NCI-H1436 (cell line): ENCODE measurements around the gene AP2B1.
"Not testable (repeated sequence)": the region's sequence is repeated elsewhere in the genome, so short reads cannot be mapped to it uniquely, and the experiment has no call there.

Source experiments
- DNase-seq: peaks from one replicate; lab custom pipeline; 2025; lab: John Stamatoyannopoulos, UW

The AP2B1 gene

GRCh38 chr17:35577830-35578196 is 9.3 kb upstream of the AP2B1 start:
- no peak for DNase-seq

DNA sequence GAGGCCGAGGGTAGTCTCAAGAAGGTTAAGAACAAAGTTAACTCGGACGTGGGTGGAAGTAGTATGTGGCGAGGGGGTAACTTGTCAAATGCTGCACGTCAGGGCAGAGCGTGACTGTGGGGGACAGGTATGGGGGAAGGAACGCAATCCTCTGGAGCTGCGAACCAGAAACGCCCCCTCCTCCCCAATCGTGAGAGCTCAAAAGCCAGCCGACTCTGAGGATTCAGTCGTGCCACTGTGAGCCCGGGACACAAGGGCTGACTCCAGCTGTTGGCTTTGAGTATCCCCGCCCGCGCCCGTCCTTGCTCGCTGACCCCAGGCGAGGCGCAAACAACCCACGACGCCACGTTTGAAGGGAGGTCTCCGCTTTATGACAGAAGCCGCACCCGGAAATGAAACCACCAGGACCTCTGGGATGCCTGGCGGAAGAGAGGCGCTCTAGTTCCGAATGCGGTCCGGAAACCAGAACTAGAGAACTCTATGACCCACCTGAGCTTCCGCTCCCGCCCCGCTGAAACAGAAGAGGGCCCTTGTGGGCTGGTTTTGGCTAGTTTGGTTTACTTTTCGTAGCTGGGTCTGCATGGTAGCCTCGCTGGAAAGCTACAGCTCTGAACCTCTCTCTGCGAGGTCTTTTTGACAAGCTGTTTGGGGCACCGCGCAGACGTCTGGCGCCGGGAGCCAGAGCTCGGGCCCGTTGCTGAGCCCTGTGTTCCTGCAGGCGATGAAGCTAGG is 8.8 kb upstream of the AP2B1 start, which contains the start of gene PEX12:
TSS of gene PEX12 (minus strand) at position 375 of the 732 bp plus-strand sequence. CDS start 550 bp downstream, outside the sequence.
- DNase-seq, result peak; percentile 85

GRCh38 chr17:35578929-35579432 is 8.1 kb upstream of the AP2B1 start:
- DNase-seq, result no peak

GRCh38 chr17:35584061-35584460 is 3.1 kb upstream of the AP2B1 start:
- no peak for DNase-seq

- no peak for DNase-seq
Measured at GRCh38 chr17:35586569-35587073, 501 bp upstream of the AP2B1 start.

- DNase-seq, result no peak
Measured at GRCh38 chr17:35588196-35588920, 1.2 kb downstream of the AP2B1 start.

DNA sequence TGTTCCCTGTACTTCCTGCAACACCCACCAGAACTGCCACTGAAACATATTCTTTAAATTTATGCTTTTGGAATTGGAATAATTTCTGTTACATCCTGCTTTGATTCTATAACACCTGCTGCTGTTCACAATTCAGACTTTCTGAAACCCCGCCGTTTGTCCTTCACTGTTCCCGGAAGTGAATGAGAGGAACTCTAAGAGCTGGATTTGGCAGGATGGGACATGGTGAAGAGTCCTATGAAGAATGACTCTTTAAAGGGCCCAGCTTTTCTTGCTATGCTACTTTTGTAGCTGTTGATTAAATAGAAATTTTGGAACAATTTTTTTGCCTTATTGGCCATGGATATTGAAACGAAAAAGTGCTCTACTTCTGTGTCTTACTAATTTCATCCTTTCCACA is 8.9 kb downstream of the AP2B1 start:
- DNase-seq, result no peak

GRCh38 chr17:35596530-35597233 is 9.6 kb downstream of the AP2B1 start:
- DNase-seq, result no peak

DNA sequence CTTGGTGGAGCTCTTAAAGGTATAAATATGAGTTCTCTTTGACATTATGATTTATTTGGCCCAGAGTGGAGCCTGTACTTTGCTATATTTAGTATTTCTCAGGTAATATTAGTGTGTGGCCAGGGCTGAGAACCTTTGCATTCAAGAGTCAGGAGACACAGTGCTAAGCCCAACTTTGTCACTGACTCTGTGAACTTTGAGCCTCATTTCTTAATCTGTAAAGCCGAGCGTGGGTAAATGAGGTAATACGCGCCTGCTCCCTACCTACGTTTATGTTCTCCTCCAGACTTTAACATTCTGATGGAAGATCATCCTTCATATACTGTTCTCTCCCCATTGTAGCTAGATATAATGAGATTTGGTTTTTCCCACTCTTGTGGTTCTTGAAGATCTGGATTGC is 10.5 kb downstream of the AP2B1 start:
- DNase-seq, result no peak

DNA sequence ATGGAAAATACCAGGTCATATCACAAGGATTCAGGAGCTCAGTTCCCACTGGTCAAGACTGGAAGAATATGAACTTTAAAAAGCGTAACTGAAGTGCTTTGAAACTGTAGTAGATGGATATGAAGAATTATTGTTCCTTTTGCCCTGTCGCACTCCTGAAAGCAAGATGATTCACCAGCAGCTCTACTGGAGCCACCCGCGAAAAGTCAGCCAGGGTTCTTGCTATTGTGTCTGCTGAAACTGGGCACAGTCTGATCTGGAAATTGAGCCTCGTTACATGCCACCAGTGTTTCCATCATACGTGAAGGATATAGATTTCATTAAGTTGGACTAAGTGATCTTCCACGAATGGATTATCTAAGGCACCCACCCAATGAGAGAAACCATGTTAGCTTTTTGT is 16.6 kb downstream of the AP2B1 start:
- DNase-seq, result no peak

DNA sequence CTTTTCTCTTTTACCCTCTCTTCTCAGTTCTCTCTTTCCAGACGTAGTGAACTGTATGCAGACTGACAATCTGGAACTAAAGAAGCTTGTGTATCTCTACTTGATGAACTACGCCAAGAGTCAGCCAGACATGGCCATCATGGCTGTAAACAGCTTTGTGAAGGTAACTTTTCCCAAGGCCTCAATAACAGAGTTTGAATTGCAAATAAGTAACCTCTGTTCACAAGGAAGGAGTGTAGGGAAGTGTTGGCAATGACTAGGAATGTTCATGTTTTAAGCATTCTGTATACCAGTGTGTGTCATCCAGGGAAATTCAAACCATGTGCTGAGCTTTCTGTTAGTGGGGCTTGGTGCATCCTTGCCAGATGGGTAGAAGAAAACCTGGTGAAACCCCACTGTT is 18.6 kb downstream of the AP2B1 start:
- DNase-seq, result no peak

DNA sequence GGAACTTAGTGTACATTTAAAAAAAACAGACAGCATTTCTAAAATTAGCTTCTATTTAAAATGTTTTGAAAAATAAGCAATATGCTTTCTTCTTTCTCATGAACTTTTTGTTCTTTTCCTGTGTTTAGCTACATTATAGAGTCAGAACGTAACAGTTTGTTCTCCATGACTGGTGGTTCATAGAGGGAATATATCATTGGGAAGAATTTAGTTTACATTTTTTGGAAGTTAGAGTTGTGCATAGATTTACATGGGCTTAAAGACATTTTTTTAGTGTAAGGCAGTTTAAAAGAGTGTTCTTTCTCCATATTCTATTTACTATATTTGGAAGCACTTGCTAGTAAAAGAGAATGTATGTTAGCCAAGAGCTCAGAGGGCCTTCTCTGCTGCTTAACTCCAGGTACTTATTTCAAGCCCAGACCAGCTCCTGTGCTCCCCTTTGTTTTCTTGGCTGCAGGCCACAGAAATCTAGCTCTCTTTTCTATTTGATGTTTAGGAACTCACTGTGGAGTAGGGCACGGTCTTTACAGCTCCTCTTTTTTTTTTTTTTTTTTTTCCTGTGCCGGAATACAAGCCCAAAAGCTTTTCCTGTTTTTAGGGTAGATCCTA is 20.2 kb downstream of the AP2B1 start:
- DNase-seq, result no peak

DNA sequence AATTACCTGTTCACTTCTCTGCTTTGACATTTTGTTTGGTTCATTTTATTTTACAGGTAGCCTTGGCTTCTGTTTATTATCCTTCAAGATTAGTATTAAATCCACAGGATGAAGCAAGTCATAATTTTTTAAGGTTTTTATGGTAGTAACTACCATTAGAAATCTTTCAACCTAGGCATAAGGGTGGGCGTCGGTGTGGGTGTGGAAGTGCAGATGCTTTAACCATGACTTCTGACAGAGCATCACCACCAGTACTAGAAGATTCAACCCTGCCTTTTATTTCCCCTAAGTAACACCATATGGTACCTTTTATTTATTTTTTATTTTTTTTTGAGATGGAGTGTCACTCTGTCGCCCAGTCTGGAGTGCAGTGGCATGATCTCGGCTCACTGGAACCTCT is 22.7 kb downstream of the AP2B1 start:
- no peak for DNase-seq

- DNase-seq, result not testable (repeated sequence)
Measured at GRCh38 chr17:35610746-35611145, 23.6 kb downstream of the AP2B1 start.

DNA sequence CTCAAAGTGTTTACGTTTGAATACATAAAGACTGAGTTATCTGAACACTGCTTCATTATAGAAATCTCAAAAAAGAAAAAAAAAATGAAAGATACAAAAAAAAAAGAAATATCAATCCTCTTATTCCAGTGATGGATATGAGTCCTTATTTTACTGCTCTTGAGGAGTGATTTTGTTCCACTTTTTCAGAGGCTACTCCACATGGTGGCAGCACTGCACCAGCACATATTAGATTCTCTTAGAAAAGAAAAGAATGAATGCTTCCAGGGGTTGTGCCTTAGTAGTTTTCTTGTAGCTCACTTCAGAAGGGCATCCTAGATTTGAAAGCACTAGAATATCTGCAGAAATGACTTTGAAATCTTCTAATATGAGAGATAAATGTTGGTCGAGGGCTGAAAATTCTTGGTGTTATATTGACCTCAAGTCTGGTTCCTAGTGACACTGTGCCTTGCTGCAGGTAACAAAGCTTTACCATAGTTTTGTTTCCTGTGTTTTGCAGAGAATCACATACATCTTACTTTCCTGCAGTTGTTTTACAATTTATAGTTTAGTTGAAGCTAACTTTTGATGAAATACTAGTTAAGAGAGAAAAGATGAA is 25.9 kb downstream of the AP2B1 start:
- DNase-seq, result peak; percentile 50

DNA sequence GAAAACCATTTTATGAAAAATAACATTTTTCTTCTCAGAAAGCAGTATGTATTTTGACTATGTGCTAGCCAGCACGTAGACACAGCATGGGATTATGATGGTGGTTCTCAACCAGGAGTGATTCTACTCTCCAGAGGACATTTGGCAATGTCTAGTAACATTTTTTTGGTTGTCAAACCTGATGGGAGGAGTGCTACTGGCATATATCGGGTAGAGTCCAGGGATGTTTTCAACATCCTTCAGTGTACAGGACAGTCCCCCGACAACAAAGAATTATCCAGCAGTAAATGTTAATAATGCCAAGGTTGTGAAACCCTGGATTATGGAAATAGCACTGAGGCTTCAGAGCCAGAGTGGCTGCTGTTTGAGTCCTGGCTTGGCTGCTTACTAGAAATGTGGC is 27.7 kb downstream of the AP2B1 start:
- DNase-seq, result no peak

GRCh38 chr17:35616536-35616935 is 29.4 kb downstream of the AP2B1 start:
- no peak for DNase-seq

- DNase-seq, result no peak
Measured at GRCh38 chr17:35617505-35617904, 30.4 kb downstream of the AP2B1 start.

- no peak for DNase-seq
Measured at GRCh38 chr17:35618628-35619027, 31.5 kb downstream of the AP2B1 start.

DNA sequence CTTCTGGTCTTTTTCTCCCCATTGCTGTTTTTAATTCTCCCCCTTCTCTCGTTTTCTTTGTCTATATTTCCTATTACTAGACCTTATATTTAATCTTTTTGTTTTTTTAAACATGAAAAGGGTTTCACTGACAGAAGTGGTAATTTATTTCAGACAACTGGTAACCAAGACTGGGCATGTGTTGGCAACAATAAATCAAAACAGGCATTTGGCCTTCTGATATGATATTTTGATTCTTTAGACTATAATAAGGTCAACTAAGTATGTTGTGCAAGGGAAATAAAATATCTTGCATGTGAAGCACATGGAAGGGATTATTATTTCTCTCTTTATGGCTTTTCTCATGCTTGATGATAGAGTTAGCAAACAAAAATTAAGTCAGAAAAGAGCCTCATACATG is 34.6 kb downstream of the AP2B1 start:
- DNase-seq, result no peak

DNA sequence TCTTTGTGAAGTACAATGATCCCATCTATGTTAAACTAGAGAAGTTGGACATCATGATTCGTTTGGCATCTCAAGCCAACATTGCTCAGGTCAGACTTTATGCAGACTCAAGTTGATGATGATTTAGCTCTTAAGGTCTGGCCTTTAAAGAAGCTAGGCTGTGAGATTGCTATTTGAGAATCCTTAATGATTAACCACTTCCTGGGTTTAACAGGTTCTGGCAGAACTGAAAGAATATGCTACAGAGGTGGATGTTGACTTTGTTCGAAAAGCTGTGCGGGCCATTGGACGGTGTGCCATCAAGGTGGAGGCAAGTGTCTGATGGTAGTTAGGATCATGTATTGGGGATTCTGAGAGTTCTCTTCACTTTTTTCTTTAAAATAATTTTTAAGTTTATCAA is 40.3 kb downstream of the AP2B1 start:
- no peak for DNase-seq
